GM12801 (cell line): ENCODE results near the gene E2F6.

Source experiments
- CTCF ChIP-seq: IDR thresholded peaks from one replicate; pipeline ENCODE4 v1.5.1; 2011; ENCODE audit warnings: control low read depth; ENCODE audit not compliant: insufficient read length; ENCODE audit errors: extremely low read depth

Gene E2F6, protein sequence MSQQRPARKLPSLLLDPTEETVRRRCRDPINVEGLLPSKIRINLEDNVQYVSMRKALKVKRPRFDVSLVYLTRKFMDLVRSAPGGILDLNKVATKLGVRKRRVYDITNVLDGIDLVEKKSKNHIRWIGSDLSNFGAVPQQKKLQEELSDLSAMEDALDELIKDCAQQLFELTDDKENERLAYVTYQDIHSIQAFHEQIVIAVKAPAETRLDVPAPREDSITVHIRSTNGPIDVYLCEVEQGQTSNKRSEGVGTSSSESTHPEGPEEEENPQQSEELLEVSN

GRCh38 chr2:11465485-11466306 is at the start of gene E2F6:
E2F6 (minus strand) TSS chr2:11466161; CDS start chr2:11465879, 282 bp downstream.
- no peak for TF ChIP-seq CTCF

DNA sequence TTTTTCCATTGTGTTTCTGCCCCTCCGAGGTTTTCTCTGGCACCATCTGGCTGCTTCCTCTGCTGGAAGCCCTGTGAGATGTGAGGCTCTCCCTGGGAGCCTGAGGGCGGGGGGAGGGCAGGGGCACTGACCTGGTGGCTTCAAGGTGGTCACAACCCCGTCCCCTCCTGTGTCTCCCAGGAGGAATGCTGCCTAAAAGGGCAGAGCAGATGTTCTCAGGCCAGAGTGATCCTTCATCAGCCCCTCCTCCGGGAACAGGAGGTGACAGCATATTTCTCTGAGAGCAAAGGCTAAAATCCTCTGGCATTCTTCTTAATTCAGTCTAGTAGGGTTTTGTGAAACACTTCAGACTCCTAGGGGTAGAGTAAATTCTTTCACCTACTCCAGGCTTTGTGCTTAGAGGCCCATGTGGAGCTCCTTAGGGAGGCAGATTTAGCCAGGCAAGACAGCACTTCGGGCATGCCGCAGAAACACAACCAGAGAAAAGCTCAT is 49.6 kb upstream of the E2F6 start:
- TF ChIP-seq CTCF, result no peak

GRCh38 chr2:11514904-11515303 is 48.9 kb upstream of the E2F6 start:
- no peak for TF ChIP-seq CTCF

DNA sequence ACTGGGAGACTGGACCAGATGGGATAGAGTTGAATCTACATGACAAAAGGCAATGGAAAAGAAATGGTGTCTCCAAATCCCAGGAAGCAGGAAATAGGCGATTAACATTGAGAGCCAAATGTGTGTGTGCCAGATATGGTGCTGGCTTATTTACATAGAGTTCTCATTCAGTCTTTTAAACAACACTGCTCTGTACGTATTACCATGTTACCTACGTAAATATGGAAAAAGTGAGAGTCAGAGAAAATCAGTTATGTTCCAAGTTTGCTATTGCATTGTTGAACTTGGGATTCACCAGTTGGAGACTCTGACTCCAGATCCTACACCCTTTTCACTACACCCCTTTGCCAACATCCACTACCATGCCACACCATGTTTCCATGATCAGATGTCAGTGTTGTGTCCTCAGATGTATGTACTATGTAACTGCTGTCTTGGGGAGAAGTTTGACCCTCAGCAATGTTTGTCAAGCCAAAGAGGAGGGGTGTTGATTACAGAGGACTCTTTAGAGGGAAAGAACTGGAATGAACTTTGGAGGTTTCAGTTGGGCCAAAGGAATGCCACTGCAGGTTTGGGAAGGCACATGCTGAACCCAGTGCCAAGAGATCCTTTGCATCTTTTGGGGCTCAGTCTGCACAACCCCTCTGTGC is 48.2 kb upstream of the E2F6 start:
- TF ChIP-seq CTCF, result no peak

DNA sequence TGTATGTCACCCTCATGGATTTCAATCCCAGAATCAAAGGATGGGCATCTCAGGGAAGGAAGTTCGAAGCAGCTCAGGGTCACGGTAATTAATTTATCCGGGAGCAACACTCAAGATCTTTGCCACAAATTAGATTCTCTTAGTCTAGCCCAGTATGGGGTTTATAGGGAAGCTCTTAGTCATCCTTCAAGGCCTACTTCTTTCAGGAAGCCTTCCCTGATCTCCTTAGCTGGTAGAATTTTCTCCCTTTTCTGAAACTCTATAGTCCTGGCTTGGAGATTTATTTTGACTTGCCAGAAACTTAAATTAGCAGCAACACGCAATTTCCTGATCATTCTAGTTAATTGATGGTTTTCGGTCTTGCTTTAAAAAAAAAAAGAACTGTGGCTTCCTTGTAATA is 47.4 kb upstream of the E2F6 start:
- no peak for TF ChIP-seq CTCF

DNA sequence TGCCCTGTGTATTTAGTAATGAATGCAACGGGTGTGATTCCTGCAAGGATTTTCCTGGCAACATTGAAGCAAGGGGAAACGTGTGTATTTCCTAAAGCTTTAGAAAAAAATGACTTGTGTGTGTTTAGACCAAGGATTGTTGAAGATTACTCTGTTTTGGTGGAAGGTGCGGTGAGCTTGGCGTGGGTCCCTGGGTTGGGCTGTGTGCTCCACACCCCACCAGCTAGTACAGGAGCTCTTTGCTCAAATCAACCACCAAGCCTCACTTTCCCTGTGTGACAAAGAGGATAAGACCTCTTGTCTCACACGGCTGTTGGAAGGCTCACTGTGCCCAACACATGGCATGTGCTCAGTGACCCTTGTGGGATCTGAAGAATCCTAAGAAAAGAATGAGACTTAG is 46.5 kb upstream of the E2F6 start:
- TF ChIP-seq CTCF, result no peak
